Measurements from ENCODE around the gene GRIA3.
"Not testable (repeated sequence)": the region's sequence is repeated elsewhere in the genome, so short reads cannot be mapped to it uniquely, and the experiment has no call there.

GRIA3 gene

GRCh38 chrX:123464709-123465108, 280.6 kb downstream of the GRIA3 start:
- DNase-seq (ENCODE audit: low read depth), result no peak

- no peak for DNase-seq (ENCODE audit: low read depth)
Measured at GRCh38 chrX:123468481-123468880, 284.4 kb downstream of the GRIA3 start.

GRCh38 chrX:123475068-123475724, 291.1 kb downstream of the GRIA3 start:
- DNase-seq (ENCODE audit: low read depth), result no peak

- no peak for DNase-seq (ENCODE audit: low read depth)
Measured at GRCh38 chrX:123476611-123477219, 292.6 kb downstream of the GRIA3 start.

- no peak for DNase-seq (ENCODE audit: low read depth)
Measured at GRCh38 chrX:123477673-123478072, 293.6 kb downstream of the GRIA3 start.

GRCh38 chrX:123481913-123482851, 298.1 kb downstream of the GRIA3 start:
- DNase-seq (ENCODE audit: low read depth), result no peak

- no peak for DNase-seq (ENCODE audit: low read depth)
Measured at GRCh38 chrX:123486297-123486696, 302.2 kb downstream of the GRIA3 start.

- no peak for DNase-seq (ENCODE audit: low read depth)
Measured at GRCh38 chrX:123487236-123487635, 303.2 kb downstream of the GRIA3 start.

- no peak for DNase-seq (ENCODE audit: low read depth)
Measured at GRCh38 chrX:123487669-123488068, 303.6 kb downstream of the GRIA3 start.

GRCh38 chrX:123489011-123489410, 304.9 kb downstream of the GRIA3 start:
- no peak for DNase-seq (ENCODE audit: low read depth)

- no peak for DNase-seq (ENCODE audit: low read depth)
Measured at GRCh38 chrX:123493857-123494256, 309.8 kb downstream of the GRIA3 start.

GRCh38 chrX:123499787-123500186, 315.7 kb downstream of the GRIA3 start:
- DNase-seq (ENCODE audit: low read depth), result no peak

GRCh38 chrX:123504047-123504446, 320.0 kb downstream of the GRIA3 start:
- no peak for DNase-seq (ENCODE audit: low read depth)

- no peak for DNase-seq (ENCODE audit: low read depth)
Measured at GRCh38 chrX:123504630-123505270, 320.7 kb downstream of the GRIA3 start.

GRCh38 chrX:123513585-123514278, 329.7 kb downstream of the GRIA3 start:
- DNase-seq (ENCODE audit: low read depth), result no peak

- not testable (repeated sequence) for DNase-seq (ENCODE audit: low read depth)
Measured at GRCh38 chrX:123514279-123514640, 330.2 kb downstream of the GRIA3 start.

- no peak for DNase-seq (ENCODE audit: low read depth)
Measured at GRCh38 chrX:123518791-123519190, 334.7 kb downstream of the GRIA3 start.

GRCh38 chrX:123525123-123525725, 341.1 kb downstream of the GRIA3 start:
- DNase-seq (ENCODE audit: low read depth), result no peak

GRCh38 chrX:123530726-123531125, 346.6 kb downstream of the GRIA3 start:
- not testable (repeated sequence) for DNase-seq (ENCODE audit: low read depth)
